DOHH2 (cell line): ENCODE results near the gene CLSTN1.

Experiments
- H3F3A ChIP-seq: fragments of 200-600 bp; sonication (generic), shearing (Covaris generic); 2 replicates; pipeline ENCODE4 v1.6.0; 2016; ENCODE audit warnings: antibody characterized with exemption, mild to moderate bottlenecking; ENCODE audit not compliant: control insufficient read depth, insufficient read depth
- H3K27ac ChIP-seq: fragments of 200-600 bp; sonication (generic); 2 replicates; pipeline ENCODE4 v1.5.1; 2014; ENCODE audit warnings: low read depth, mild to moderate bottlenecking, low read length, moderate library complexity
- H3K27me3 ChIP-seq: fragments of 200-600 bp; sonication (generic); 2 replicates; pipeline ENCODE4 v1.6.1; 2014; ENCODE audit warnings: mild to moderate bottlenecking, low read length, mixed read lengths; ENCODE audit not compliant: control insufficient read depth
- H3K36me3 ChIP-seq: fragments of 200-600 bp; sonication (generic); 2 replicates; pipeline ENCODE4 v1.6.1; 2014; ENCODE audit warnings: mild to moderate bottlenecking, low read length, moderate library complexity, mixed read lengths; ENCODE audit not compliant: control insufficient read depth
- H3K4me1 ChIP-seq: fragments of 200-600 bp; sonication (generic); 2 replicates; pipeline ENCODE4 v1.6.1; 2014; ENCODE audit warnings: mild to moderate bottlenecking, low read length, mixed read lengths; ENCODE audit not compliant: control insufficient read depth
- H3K4me2 ChIP-seq: fragments of 200-600 bp; sonication (generic); 2 replicates; pipeline ENCODE4 v1.6.0; 2014; ENCODE audit warnings: mild to moderate bottlenecking, low read length, moderate library complexity
- H3K4me3 ChIP-seq: fragments of 200-600 bp; sonication (generic); 2 replicates; pipeline ENCODE4 v1.5.1; 2014; ENCODE audit warnings: mild to moderate bottlenecking, low read length, mixed read lengths
- H3K79me2 ChIP-seq: fragments of 200-600 bp; sonication (generic); 2 replicates; pipeline ENCODE4 v1.6.1; 2014; ENCODE audit warnings: mild to moderate bottlenecking, low read length, mixed read lengths; ENCODE audit not compliant: control insufficient read depth
- H3K9me2 ChIP-seq: fragments of 200-600 bp; sonication (generic); replicated peaks from 2 replicates; pipeline ENCODE4 v1.6.1; 2014; ENCODE audit warnings: mild to moderate bottlenecking, low read length, mixed read lengths; ENCODE audit not compliant: control insufficient read depth
- H3K9me3 ChIP-seq: fragments of 200-600 bp; sonication (generic); 2 replicates; pipeline ENCODE4 v1.6.1; 2014; ENCODE audit warnings: antibody characterized with exemption, low read length, mixed read lengths; ENCODE audit not compliant: control insufficient read depth, insufficient read depth
- H4K20me1 ChIP-seq: fragments of 200-600 bp; sonication (generic); 2 replicates; pipeline ENCODE4 v1.6.0; 2014; ENCODE audit warnings: low read depth, mild to moderate bottlenecking, antibody characterized with exemption, low read length, moderate library complexity; ENCODE audit not compliant: control insufficient read depth, insufficient read depth
- CTCF ChIP-seq: fragments of 200-600 bp; sonication (generic); IDR thresholded peaks from one replicate; pipeline ENCODE4 v1.5.1; 2014; ENCODE audit warnings: antibody characterized with exemption, mild to moderate bottlenecking, low read depth, low read length; ENCODE audit not compliant: poor library complexity, severe bottlenecking
- EZH2phosphoT487 ChIP-seq: fragments of 200-600 bp; sonication (generic); IDR thresholded peaks from 2 replicates; pipeline ENCODE4 v1.6.1; 2017; ENCODE audit warnings: borderline replicate concordance, mild to moderate bottlenecking, antibody characterized with exemption, low read length, moderate library complexity, mixed read lengths

CLSTN1 gene

GRCh38 chr1:9782897-9783296, 40.9 kb downstream of the CLSTN1 start:
- no peak overlapping the region for H3K4me2 ChIP-seq
- no peak overlapping the region for H3K4me3 ChIP-seq

GRCh38 chr1:9782116-9782751, 41.5 kb downstream of the CLSTN1 start:
- H4K20me1 ChIP-seq, result peaks cover 3% of the 10 kb centered on the region; the same call in 1 of the 2 replicates
- H3K27ac ChIP-seq, result no peak overlapping the region

More at GRCh38 chr1:9782897-9783296, 40.9 kb downstream of the CLSTN1 start:
- Histone ChIP-seq H3K36me3 (peaks cover 21% of the 10 kb centered on the region), H3K9me3 (no peaks in the 10 kb centered on the region), H3K4me1 (peaks cover 67% of the 10 kb centered on the region), H4K20me1 (peaks cover 3% of the 10 kb centered on the region; the same call in 1 of the 2 replicates), H3K27ac (no peak overlapping the region), H3F3A (peaks cover 25% of the 10 kb centered on the region), H3K27me3 (no peaks in the 10 kb centered on the region), H3K9me2 (no peaks in the 10 kb centered on the region), H3K79me2 (peaks cover 93% of the 10 kb centered on the region)
- no peak for TF ChIP-seq CTCF
- no peak for TF ChIP-seq EZH2phosphoT487

GRCh38 chr1:9780554-9781110, 43.1 kb downstream of the CLSTN1 start:
- H4K20me1 ChIP-seq, result peaks cover 5% of the 10 kb centered on the region; the same call in 1 of the 2 replicates

More at GRCh38 chr1:9782116-9782751, 41.5 kb downstream of the CLSTN1 start:
- no peaks in the 10 kb centered on the region for H3K27me3 ChIP-seq
- H3K79me2 ChIP-seq, result peaks cover 99% of the 10 kb centered on the region
- H3K9me2 ChIP-seq, result no peaks in the 10 kb centered on the region
- no peak overlapping the region for H3K4me2 ChIP-seq
- peaks cover 62% of the 10 kb centered on the region for H3K4me1 ChIP-seq
- peaks cover 20% of the 10 kb centered on the region for H3K36me3 ChIP-seq
- H3K9me3 ChIP-seq, result no peaks in the 10 kb centered on the region
- peaks cover 21% of the 10 kb centered on the region for H3F3A ChIP-seq
- no peak overlapping the region for H3K4me3 ChIP-seq
- TF ChIP-seq CTCF, result no peak
- no peak for TF ChIP-seq EZH2phosphoT487

More at GRCh38 chr1:9780554-9781110, 43.1 kb downstream of the CLSTN1 start:
- Histone ChIP-seq H3K4me3 (no peak overlapping the region), H3K4me2 (no peak overlapping the region), H3K27ac (no peak overlapping the region), H3F3A (0 out of 2 replicates have a peak, but pooled peaks cover 14% of the 10 kb centered on the region), H3K27me3 (no peaks in the 10 kb centered on the region), H3K36me3 (peaks cover 18% of the 10 kb centered on the region), H3K9me2 (no peaks in the 10 kb centered on the region), H3K9me3 (no peaks in the 10 kb centered on the region), H3K4me1 (peaks cover 46% of the 10 kb centered on the region), H3K79me2 (peaks cover 100% of the 10 kb centered on the region)
- TF ChIP-seq CTCF (no peak), EZH2phosphoT487 (no peak)
